Measurements from ENCODE around the gene THRA. TPM values are rescaled to one million over a fixed set of nuclear protein-coding genes. Genes with fewer than 3 reads are reported as not detected.

The THRA gene
- total and polyA plus RNA-seq, 2 of the 8 experiments (the other 6 are each of a cell fraction or from before 2014, with no cell fraction given): 6.4 to 10.2 TPM

DNA sequence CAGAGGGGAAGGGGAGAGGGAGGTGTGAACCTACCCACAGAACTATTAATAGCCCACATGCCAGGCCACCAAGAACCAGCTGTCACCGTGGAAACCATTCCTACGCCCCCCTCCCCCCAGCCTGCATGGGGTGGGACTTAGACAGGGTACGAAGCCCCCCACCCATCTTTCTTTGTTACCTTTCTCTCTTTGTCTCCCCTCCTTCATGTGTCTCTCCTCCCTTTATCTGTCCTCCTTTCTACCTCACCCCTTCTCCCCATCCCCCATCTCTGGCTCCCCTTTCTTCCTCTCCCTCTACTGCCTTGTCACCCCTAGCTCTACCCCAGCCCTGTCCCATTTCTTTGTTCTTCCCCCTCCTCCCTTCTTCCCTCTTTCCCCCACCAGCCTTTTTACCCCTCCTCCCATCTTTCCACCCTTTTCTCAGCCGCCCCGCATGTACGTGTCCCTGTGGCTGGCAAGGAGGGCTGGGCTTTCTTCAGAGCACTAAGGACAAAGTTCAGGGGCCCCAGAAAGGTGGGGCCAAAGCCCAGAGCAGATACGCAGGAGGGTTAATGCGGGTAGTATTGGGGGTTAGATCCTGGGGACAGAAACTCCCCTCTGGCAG lies 8.0 kb downstream of the THRA start (continued):
- TF ChIP-seq FOSL1 (IDR thresholded peaks at IDR 0.05; ENCODE audit: insufficient read depth, low read depth, low read length) (no peak), CBX8 (IDR thresholded peaks at IDR 0.05; ENCODE audit: borderline replicate concordance, low read depth, low read length) (no peak)

Data from H1 (cell line).